Epithelial cell of prostate (primary cell): ENCODE data around the gene SPIRE2.
"Not testable (repeated sequence)": the region's sequence is repeated elsewhere in the genome, so short reads cannot be mapped to it uniquely, and the experiment has no call there.

Source experiments
- DNase-seq: peaks from one replicate; pipeline ENCODE4 v3.0.0-alpha.2; 2011; ENCODE audit warnings: low read depth, low spot score
- H3K27ac ChIP-seq: fragments of 450-650 bp; 2 replicates; pipeline ENCODE4 v1.5.1; 2017; ENCODE audit warnings: mild to moderate bottlenecking

The SPIRE2 gene

GRCh38 chr16:89909777-89910716, 81.8 kb downstream of the SPIRE2 start:
- H3K27ac ChIP-seq = no peak overlapping the region
- DNase-seq = no peak

GRCh38 chr16:89910717-89911354, 82.6 kb downstream of the SPIRE2 start:
- no peak overlapping the region for H3K27ac ChIP-seq
- DNase-seq = no peak

- DNase-seq = no peak
- no peak overlapping the region for H3K27ac ChIP-seq
Observed at GRCh38 chr16:89911375-89911774, 83.1 kb downstream of the SPIRE2 start.

- H3K27ac ChIP-seq = no peak overlapping the region
Observed at GRCh38 chr16:89912143-89912542, 83.9 kb downstream of the SPIRE2 start.

GRCh38 chr16:89912627-89913026, 84.4 kb downstream of the SPIRE2 start:
- no peak for DNase-seq
- H3K27ac ChIP-seq = no peak overlapping the region

More at GRCh38 chr16:89912143-89912542, 83.9 kb downstream of the SPIRE2 start:
- DNase-seq = no peak

GRCh38 chr16:89913408-89914387, 85.4 kb downstream of the SPIRE2 start:
- DNase-seq = no peak
- H3K27ac ChIP-seq = no peak overlapping the region

GRCh38 chr16:89914642-89915285, 86.5 kb downstream of the SPIRE2 start:
- not testable (repeated sequence) for H3K27ac ChIP-seq, DNase-seq

- no peak for DNase-seq
- H3K27ac ChIP-seq = no peak overlapping the region
Observed at GRCh38 chr16:89915303-89916232, 87.3 kb downstream of the SPIRE2 start.

GRCh38 chr16:89917773-89918452, 89.6 kb downstream of the SPIRE2 start:
- no peak for DNase-seq
- peak overlapping the region; percentile 26 for H3K27ac ChIP-seq

- H3K27ac ChIP-seq = peak within 1 kb of the TSS; percentile 26
- no peak for DNase-seq
Observed at GRCh38 chr16:89918453-89919347, 90.4 kb downstream of the SPIRE2 start, which contains the start of gene MC1R. Gene MC1R (plus strand): TSS chr16:89918862. CDS start chr16:89919259, 397 bp downstream.

GRCh38 chr16:89919535-89920406, 91.5 kb downstream of the SPIRE2 start:
- DNase-seq = no peak
- no peak overlapping the region for H3K27ac ChIP-seq

GRCh38 chr16:89920723-89921122, 92.4 kb downstream of the SPIRE2 start:
- no peak for DNase-seq
- no peak overlapping the region for H3K27ac ChIP-seq
